PC-3 (cell line): ENCODE measurements around the gene SLC39A10. TPM values are rescaled to one million over a fixed set of nuclear protein-coding genes. Genes with fewer than 3 reads are reported as not detected.

ENCODE experiments used
- ATAC-seq: fragments of 200-7000 bp; cut with Tn5 transposase; 2 replicates; pipeline ENCODE4 v1.9.1; 2020; ENCODE audit warnings: mild to moderate bottlenecking, moderate library complexity
- BruUV-seq: library from RNA; stranded (reverse); fragments of 400-500 nt; replicated peaks from 2 replicates; lab custom pipeline; 2021; lab: Mats Ljungman, UMichigan
- CTCF ChIA-PET: fragments of 300-600 bp; sonication (Branson Sonifier 250); formaldehyde crosslinking; loops from one replicate; lab custom pipeline; 2022; ENCODE audit warnings: antibody characterized with exemption; lab: Charles Lee
- POLR2A ChIA-PET: fragments of 300-600 bp; sonication (Branson Sonifier 250); formaldehyde crosslinking; loops from one replicate; lab custom pipeline; 2022; ENCODE audit warnings: antibody characterized with exemption; ENCODE audit not compliant: unreplicated experiment; lab: Charles Lee
- DNase-seq: peaks from one replicate; pipeline ENCODE4 v3.0.0-alpha.2; 2015
- H2AFZ ChIP-seq: fragments of 300-600 bp; sonication (generic); 2 replicates; pipeline ENCODE4 v1.6.0; 2016; ENCODE audit warnings: antibody characterized with exemption, low read length
- H3F3A ChIP-seq: fragments of 300-600 bp; sonication (generic); one replicate; pipeline ENCODE4 v1.6.0; 2017; ENCODE audit warnings: antibody characterized with exemption, low read length, control low read depth, mild to moderate bottlenecking; ENCODE audit not compliant: unreplicated experiment
- H3K27ac ChIP-seq: fragments of 300-600 bp; sonication (generic); 2 replicates; pipeline ENCODE4 v1.5.1; 2016; ENCODE audit warnings: mild to moderate bottlenecking, low read length
- H3K27me3 ChIP-seq: fragments of 300-600 bp; sonication (generic); 2 replicates; pipeline ENCODE4 v1.6.1; 2016; ENCODE audit warnings: low read length, mixed read lengths
- H3K36me3 ChIP-seq: fragments of 300-600 bp; sonication (generic); 2 replicates; pipeline ENCODE4 v1.6.1; 2016; ENCODE audit warnings: low read depth, mixed run types, low read length, mixed read lengths
- H3K4me1 ChIP-seq: fragments of 300-600 bp; sonication (generic); 2 replicates; pipeline ENCODE4 v1.5.1; 2016; ENCODE audit warnings: low read length; ENCODE audit not compliant: insufficient read depth
- H3K4me2 ChIP-seq: fragments of 300-600 bp; sonication (generic); 2 replicates; pipeline ENCODE4 v1.6.0; 2016; ENCODE audit warnings: low read length
- H3K4me3 ChIP-seq: fragments of 300-600 bp; sonication (generic); 2 replicates; pipeline ENCODE4 v1.5.1; 2016; ENCODE audit warnings: mild to moderate bottlenecking, low read length, mixed read lengths
- H3K79me2 ChIP-seq: fragments of 300-600 bp; sonication (generic); 2 replicates; pipeline ENCODE4 v1.6.1; 2017; ENCODE audit warnings: low read length, mixed read lengths
- H3K9ac ChIP-seq: fragments of 300-600 bp; sonication (generic); 2 replicates; pipeline ENCODE4 v1.6.0; 2016; ENCODE audit warnings: mild to moderate bottlenecking, low read length
- H3K9me2 ChIP-seq: fragments of 300-600 bp; sonication (generic); replicated peaks from 2 replicates; pipeline ENCODE4 v1.6.1; 2016; ENCODE audit warnings: mixed run types, low read length, mixed read lengths
- H3K9me3 ChIP-seq: fragments of 300-600 bp; sonication (generic); 2 replicates; pipeline ENCODE4 v1.6.1; 2016; ENCODE audit warnings: low read length, mixed read lengths
- H4K20me1 ChIP-seq: fragments of 300-600 bp; sonication (generic); 2 replicates; pipeline ENCODE4 v1.6.1; 2016; ENCODE audit warnings: low read length, mixed read lengths
- EZH2 ChIP-seq: fragments of 300-600 bp; sonication (generic); IDR thresholded peaks from one replicate; pipeline ENCODE4 v1.6.1; 2017; ENCODE audit warnings: antibody characterized with exemption, mild to moderate bottlenecking, low read length; ENCODE audit not compliant: unreplicated experiment
- EZH2phosphoT487 ChIP-seq: fragments of 300-600 bp; sonication (generic); IDR thresholded peaks from 2 replicates; pipeline ENCODE4 v1.6.1; 2018; ENCODE audit warnings: mild to moderate bottlenecking, antibody characterized with exemption, low read length, borderline replicate concordance
- intact Hi-C: fragments of 100-400 bp; cut with micrococcal nuclease; formaldehyde crosslinking; loops from 2 replicates; pipeline ENCODE4 v1.9.0; 2023
- total RNA-seq: library from RNA; depleted of rRNA; stranded (reverse); fragments of >200 nt; gene quantifications from 2 replicates; pipeline ENCODE4 v1.2.3, GENCODE V29; 2014
- TF ChIP-seq, protein P1 (sequence below): fragments of 300-600 bp; sonication (generic); conservative IDR thresholded peaks from 2 replicates; pipeline ENCODE4 v1.5.1; 2017; ENCODE audit warnings: antibody characterized with exemption, low read depth, mild to moderate bottlenecking, low read length

SLC39A10 gene
- total RNA-seq, 1 experiment from 2014 or later: 18.6 TPM

DNA sequence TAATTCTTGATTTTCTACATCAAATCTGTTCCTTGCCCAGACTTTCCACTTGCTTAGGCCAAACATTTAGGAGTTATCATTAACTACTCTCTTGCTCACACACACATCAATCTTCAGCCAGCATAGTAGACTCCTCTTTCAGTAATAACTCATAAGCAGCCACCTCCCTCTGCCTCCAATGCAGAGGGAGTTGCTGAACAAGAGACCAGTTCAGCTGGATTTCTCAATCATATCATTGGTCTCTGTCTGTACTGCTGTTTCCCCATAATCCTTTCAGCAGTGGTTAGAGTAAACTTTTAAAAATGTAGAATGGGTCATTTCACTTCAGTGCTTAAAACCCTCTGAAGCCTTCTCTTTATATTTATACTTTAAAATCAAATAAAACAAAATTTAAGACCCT, 112.9 kb downstream of the SLC39A10 start:
- Histone ChIP-seq H3K4me1 (peaks cover 4% of the 10 kb centered on the region; the same call in 1 of the 2 replicates), H3K79me2 (no peaks in the 10 kb centered on the region), H4K20me1 (no peaks in the 10 kb centered on the region), H3F3A (no peaks in the 10 kb centered on the region), H3K4me2 (no peak overlapping the region), H3K9me2 (no peaks in the 10 kb centered on the region), H3K27me3 (no peaks in the 10 kb centered on the region), H3K36me3 (0 out of 2 replicates have a peak, but pooled peaks cover under 1% of the 10 kb centered on the region), H2AFZ (no peak overlapping the region), H3K9me3 (no peaks in the 10 kb centered on the region), H3K27ac (no peak overlapping the region), H3K9ac (no peak overlapping the region), H3K4me3 (no peak overlapping the region)
- intact Hi-C loops: no loop called here
- no peak for DNase-seq
- ATAC-seq: no peak
- TF ChIP-seq EZH2phosphoT487 (no peak), EZH2 (no peak)
- TF ChIP-seq, protein P1, sequence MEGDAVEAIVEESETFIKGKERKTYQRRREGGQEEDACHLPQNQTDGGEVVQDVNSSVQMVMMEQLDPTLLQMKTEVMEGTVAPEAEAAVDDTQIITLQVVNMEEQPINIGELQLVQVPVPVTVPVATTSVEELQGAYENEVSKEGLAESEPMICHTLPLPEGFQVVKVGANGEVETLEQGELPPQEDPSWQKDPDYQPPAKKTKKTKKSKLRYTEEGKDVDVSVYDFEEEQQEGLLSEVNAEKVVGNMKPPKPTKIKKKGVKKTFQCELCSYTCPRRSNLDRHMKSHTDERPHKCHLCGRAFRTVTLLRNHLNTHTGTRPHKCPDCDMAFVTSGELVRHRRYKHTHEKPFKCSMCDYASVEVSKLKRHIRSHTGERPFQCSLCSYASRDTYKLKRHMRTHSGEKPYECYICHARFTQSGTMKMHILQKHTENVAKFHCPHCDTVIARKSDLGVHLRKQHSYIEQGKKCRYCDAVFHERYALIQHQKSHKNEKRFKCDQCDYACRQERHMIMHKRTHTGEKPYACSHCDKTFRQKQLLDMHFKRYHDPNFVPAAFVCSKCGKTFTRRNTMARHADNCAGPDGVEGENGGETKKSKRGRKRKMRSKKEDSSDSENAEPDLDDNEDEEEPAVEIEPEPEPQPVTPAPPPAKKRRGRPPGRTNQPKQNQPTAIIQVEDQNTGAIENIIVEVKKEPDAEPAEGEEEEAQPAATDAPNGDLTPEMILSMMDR: no peak
- ChIA-PET POLR2A (no interaction called here), CTCF (no interaction called here)
- BruUV-seq: no TSS peak

DNA sequence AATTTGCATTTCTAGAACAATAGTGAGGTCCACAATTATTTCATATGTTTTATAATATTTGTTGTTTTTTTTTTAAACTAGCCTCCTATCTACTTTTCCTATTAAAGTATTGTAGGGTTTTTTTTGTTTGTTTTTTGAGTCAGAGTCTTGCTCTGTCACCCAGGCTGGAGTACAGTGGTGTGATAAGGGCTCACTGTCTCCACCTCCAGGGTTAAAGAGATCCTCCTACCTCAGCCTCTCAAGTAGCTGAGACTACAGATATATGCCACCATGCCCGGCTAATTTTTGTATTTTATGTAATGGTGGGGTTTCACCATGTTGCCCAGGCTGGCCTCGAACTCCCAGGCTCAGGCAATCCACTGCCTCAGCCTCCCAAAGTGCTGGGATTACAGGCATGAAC, 122.5 kb downstream of the SLC39A10 start:
- H3K36me3 ChIP-seq: no peaks in the 10 kb centered on the region
- H4K20me1 ChIP-seq: no peaks in the 10 kb centered on the region
- H3K27ac ChIP-seq: no peak overlapping the region
- H2AFZ ChIP-seq: no peak overlapping the region
- DNase-seq: peak; percentile 66
- no peaks in the 10 kb centered on the region for H3K9me3 ChIP-seq
- no peak overlapping the region for H3K4me3 ChIP-seq
- H3K9ac ChIP-seq: no peak overlapping the region
- intact Hi-C loops: loop anchor here (1.0 to 2.0 kb wide), 2 partner anchors 39 to 115 kb away; no protein-coding TSS in a partner anchor
- H3K9me2 ChIP-seq: no peaks in the 10 kb centered on the region
- POLR2A ChIA-PET: no interaction called here
- ATAC-seq: peak; percentile 99
- no peaks in the 10 kb centered on the region for H3K27me3 ChIP-seq
- peaks cover 8% of the 10 kb centered on the region; the same call in 1 of the 2 replicates for H3K4me1 ChIP-seq
- CTCF ChIA-PET: no interaction called here
- 0 out of 2 replicates have a peak overlapping the region, but pooled peaks have one; percentile 17 for H3K4me2 ChIP-seq
- no peaks in the 10 kb centered on the region for H3F3A ChIP-seq
- BruUV-seq: no TSS peak
- TF ChIP-seq, protein P1: peak; percentile 50; the same call in 1 of the 2 replicates
- TF ChIP-seq EZH2phosphoT487: no peak
- no peak for TF ChIP-seq EZH2
- no peaks in the 10 kb centered on the region for H3K79me2 ChIP-seq

DNA sequence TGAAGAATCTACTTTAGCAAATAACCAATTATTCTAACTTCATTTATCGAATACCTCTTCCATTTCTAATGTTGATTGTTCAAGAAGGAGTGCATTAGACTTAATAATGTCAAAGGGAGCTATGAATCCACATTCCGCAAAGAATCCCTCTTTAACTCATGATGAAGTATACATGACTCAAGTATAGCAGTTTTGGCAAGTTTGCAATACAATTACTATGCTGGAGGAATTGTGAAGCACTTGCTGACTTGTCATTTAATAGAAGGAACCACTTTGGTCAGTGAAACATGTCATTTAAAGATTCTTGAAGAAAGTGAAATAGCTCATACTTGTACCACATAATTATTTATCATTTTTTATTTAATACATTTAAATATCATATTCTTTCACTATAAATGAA, 125.1 kb downstream of the SLC39A10 start:
- Histone ChIP-seq H3K27ac (no peak overlapping the region), H3K9ac (no peak overlapping the region), H3K79me2 (no peaks in the 10 kb centered on the region), H3K4me1 (peaks cover 8% of the 10 kb centered on the region; the same call in 1 of the 2 replicates), H3K4me2 (no peak overlapping the region), H3K27me3 (no peaks in the 10 kb centered on the region), H3K9me2 (no peaks in the 10 kb centered on the region), H4K20me1 (no peaks in the 10 kb centered on the region), H3K36me3 (no peaks in the 10 kb centered on the region), H3K9me3 (no peaks in the 10 kb centered on the region), H3K4me3 (no peak overlapping the region), H2AFZ (no peak overlapping the region), H3F3A (no peaks in the 10 kb centered on the region)
- intact Hi-C loops: no loop called here
- POLR2A ChIA-PET: no interaction called here
- CTCF ChIA-PET: no interaction called here
- TF ChIP-seq, protein P1: no peak
- TF ChIP-seq EZH2phosphoT487: no peak
- no peak for TF ChIP-seq EZH2
- peak; percentile 68 for ATAC-seq
- peak; percentile 53 for DNase-seq
- BruUV-seq: no TSS peak
